HG03520 (cell line): ENCODE measurements around the gene ROBO1.

Experiments used
- ATAC-seq: cut with Tn5 transposase; IDR thresholded peaks from one replicate; pipeline ENCODE4 v1.9.1; 2021; ENCODE audit warnings: mild to moderate bottlenecking, moderate library complexity; ENCODE audit not compliant: unreplicated experiment

The ROBO1 gene

GRCh38 chr3:79672075-79672474, 95.7 kb downstream of the ROBO1 start:
- no peak for ATAC-seq

GRCh38 chr3:79670178-79670577, 97.6 kb downstream of the ROBO1 start:
- no peak for ATAC-seq

GRCh38 chr3:79664455-79664854, 103.3 kb downstream of the ROBO1 start:
- no peak for ATAC-seq

- no peak for ATAC-seq
Measured at GRCh38 chr3:79661896-79662295, 105.9 kb downstream of the ROBO1 start.

GRCh38 chr3:79657076-79657475, 110.7 kb downstream of the ROBO1 start:
- ATAC-seq, result no peak

GRCh38 chr3:79654019-79654418, 113.8 kb downstream of the ROBO1 start:
- ATAC-seq, result no peak

GRCh38 chr3:79653266-79653830, 114.5 kb downstream of the ROBO1 start:
- no peak for ATAC-seq

- no peak for ATAC-seq
Measured at GRCh38 chr3:79651536-79652065, 116.2 kb downstream of the ROBO1 start.

- ATAC-seq, result no peak
Measured at GRCh38 chr3:79639855-79640254, 127.9 kb downstream of the ROBO1 start.

- no peak for ATAC-seq
Measured at GRCh38 chr3:79636372-79636771, 131.4 kb downstream of the ROBO1 start.

GRCh38 chr3:79632842-79633241, 135.0 kb downstream of the ROBO1 start:
- ATAC-seq, result no peak

GRCh38 chr3:79618883-79619282, 148.9 kb downstream of the ROBO1 start:
- ATAC-seq, result no peak

- no peak for ATAC-seq
Measured at GRCh38 chr3:79606414-79606813, 161.4 kb downstream of the ROBO1 start.

GRCh38 chr3:79604681-79605080, 163.1 kb downstream of the ROBO1 start:
- no peak for ATAC-seq

GRCh38 chr3:79602385-79602784, 165.4 kb downstream of the ROBO1 start:
- ATAC-seq, result no peak

GRCh38 chr3:79598594-79598993, 169.2 kb downstream of the ROBO1 start:
- ATAC-seq, result no peak

GRCh38 chr3:79597709-79598108, 170.1 kb downstream of the ROBO1 start:
- ATAC-seq, result no peak

GRCh38 chr3:79587150-79587549, 180.6 kb downstream of the ROBO1 start:
- no peak for ATAC-seq

GRCh38 chr3:79586232-79586631, 181.6 kb downstream of the ROBO1 start:
- ATAC-seq, result no peak

- no peak for ATAC-seq
Measured at GRCh38 chr3:79572930-79573329, 194.9 kb downstream of the ROBO1 start.

- no peak for ATAC-seq
Measured at GRCh38 chr3:79568938-79569337, 198.9 kb downstream of the ROBO1 start.

GRCh38 chr3:79564192-79564591, 203.6 kb downstream of the ROBO1 start:
- ATAC-seq, result no peak

GRCh38 chr3:79560698-79561097, 207.1 kb downstream of the ROBO1 start:
- ATAC-seq, result no peak
